Naive thymus-derived CD8-positive, alpha-beta T cell (primary cell): ENCODE measurements around the gene LRRC4B. TPM values are rescaled to one million over a fixed set of nuclear protein-coding genes. Genes with fewer than 3 reads are reported as not detected.
"Not testable (repeated sequence)": the region's sequence is repeated elsewhere in the genome, so short reads cannot be mapped to it uniquely, and the experiment has no call there.

Experiments used
- ATAC-seq, 2 donors: fragments of 150-1000 bp; cut with Tn5 transposase in 1 of 2; sonication (Bioruptor Pico), chemical (Tn5 transposase) in 1 of 2; 1 replicate in 1 of 2; 2 replicates in 1 of 2; pipeline ENCODE4 v1.10.0; 2021; ENCODE audit warnings: mild to moderate bottlenecking in 2 of 2, moderate library complexity in 2 of 2
- POLR2A ChIA-PET: fragments of 350-600 bp; sonication (Branson Sonifier 250); formaldehyde crosslinking; loops from one replicate; lab custom pipeline; 2021; ENCODE audit warnings: antibody characterized with exemption; lab: Charles Lee
- DNase-seq, 10 donors: peaks; one replicate each; pipeline versions ENCODE4 v3.0.0 to v3.0.0-alpha.2; 2020 to 2022
- H3K27ac Mint-ChIP-seq, 10 donors: one replicate each; pipeline ENCODE4 v1.8.0; 2020 to 2022; ENCODE audit warnings: mild to moderate bottlenecking in 10 of 10, mixed read lengths in 10 of 10, moderate library complexity in 4 of 10, inconsistent platforms in 1 of 10
- H3K27me3 Mint-ChIP-seq, 5 donors: one replicate each; pipeline ENCODE4 v1.8.0; 2021 to 2022; ENCODE audit warnings: mixed read lengths in 5 of 5
- H3K36me3 Mint-ChIP-seq, 3 donors: one replicate each; pipeline ENCODE4 v1.8.0; 2020 to 2022; ENCODE audit warnings: mixed read lengths in 3 of 3, mild to moderate bottlenecking in 2 of 3, inconsistent platforms in 1 of 3
- H3K4me1 Mint-ChIP-seq, 4 donors: one replicate each; pipeline ENCODE4 v1.8.0; 2021 to 2022; ENCODE audit warnings: mixed read lengths in 4 of 4
- H3K4me3 Mint-ChIP-seq, 10 donors: one replicate each; pipeline ENCODE4 v1.8.0; 2020 to 2022; ENCODE audit warnings: mild to moderate bottlenecking in 10 of 10, mixed read lengths in 10 of 10, moderate library complexity in 6 of 10, inconsistent platforms in 1 of 10
- H3K9me3 Mint-ChIP-seq, 9 donors: one replicate each; pipeline ENCODE4 v1.8.0; 2020 to 2022; ENCODE audit warnings: mixed read lengths in 9 of 9, mild to moderate bottlenecking in 3 of 9, inconsistent platforms in 1 of 9, moderate library complexity in 1 of 9
- polyA plus RNA-seq, 3 donors: library from polyadenylated mRNA; unstranded; fragments of 300-500 nt; fragmentation: Illumina TruSeq; gene quantifications; one replicate each; pipeline ENCODE4 v1.2.3, GENCODE V29; 2021
- total RNA-seq, 8 experiments: library from RNA in 2 of 8; stranded (reverse) in 2 of 8; gene quantifications; one replicate each; pipeline ENCODE4 v1.2.3 and lab custom pipeline; 2021 to 2026

Gene LRRC4B
- total and polyA plus RNA-seq, 5 experiments from 2014 or later, result not detected

DNA sequence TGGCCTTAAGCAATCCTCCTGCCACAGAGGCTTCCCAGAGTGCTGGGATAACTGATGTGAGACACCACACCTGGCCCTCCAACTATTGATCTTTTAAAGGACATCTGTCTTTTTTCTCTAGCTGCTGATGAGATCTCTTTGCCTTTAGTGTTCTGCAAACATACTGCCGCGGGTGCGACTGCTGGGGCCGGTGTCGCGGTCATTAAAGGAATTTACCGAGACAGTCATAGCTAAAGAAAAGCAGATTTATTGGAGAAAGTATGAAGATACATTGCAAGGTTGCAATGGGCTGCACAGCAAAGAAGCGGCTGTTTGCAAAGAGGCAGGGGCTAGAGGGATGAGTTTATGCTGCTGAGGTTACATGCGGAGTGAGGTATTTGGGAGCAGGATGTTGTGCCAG lies 31.2 kb upstream of the LRRC4B start:
- Mint-ChIP-seq H3K27ac (no peak overlapping the region), H3K4me3 (no peak overlapping the region), H3K4me1 (no peaks in the 10 kb centered on the region), H3K36me3 (no peaks in the 10 kb centered on the region), H3K9me3 (no peaks in the 10 kb centered on the region), H3K27me3 (peaks cover 24 to 52% (median 38%) of the 10 kb centered on the region in 5 donors)
- DNase-seq (no peak), ATAC-seq (no peak)
- POLR2A ChIA-PET, result no interaction called here

DNA sequence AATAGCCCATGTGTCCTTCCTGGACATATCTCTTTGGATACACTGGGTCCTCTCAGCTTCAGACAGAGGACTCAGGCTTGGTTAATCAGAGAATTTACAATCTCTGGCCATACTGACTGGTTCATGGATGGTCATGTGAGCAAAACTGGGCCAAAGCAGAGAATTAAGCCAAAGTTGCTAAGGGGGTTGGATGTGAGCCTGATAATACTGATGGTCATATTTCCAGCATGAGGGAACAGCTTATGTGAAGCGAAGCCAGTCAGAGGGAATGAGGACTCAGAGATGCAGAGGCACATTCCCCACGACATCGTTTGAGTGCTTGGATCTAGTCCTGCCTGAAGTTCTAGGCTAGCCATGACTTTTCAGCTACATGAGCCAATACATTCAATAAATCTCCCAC lies 22.0 kb upstream of the LRRC4B start:
- Mint-ChIP-seq H3K27ac (no peak overlapping the region), H3K36me3 (no peaks in the 10 kb centered on the region), H3K4me3 (no peak overlapping the region), H3K27me3 (peaks cover 2 to 55% (median 18%) of the 10 kb centered on the region in 5 donors), H3K4me1 (no peaks in the 10 kb centered on the region), H3K9me3 (no peaks in the 10 kb centered on the region)
- ATAC-seq (no peak), DNase-seq (no peak)
- POLR2A ChIA-PET, result no interaction called here

DNA sequence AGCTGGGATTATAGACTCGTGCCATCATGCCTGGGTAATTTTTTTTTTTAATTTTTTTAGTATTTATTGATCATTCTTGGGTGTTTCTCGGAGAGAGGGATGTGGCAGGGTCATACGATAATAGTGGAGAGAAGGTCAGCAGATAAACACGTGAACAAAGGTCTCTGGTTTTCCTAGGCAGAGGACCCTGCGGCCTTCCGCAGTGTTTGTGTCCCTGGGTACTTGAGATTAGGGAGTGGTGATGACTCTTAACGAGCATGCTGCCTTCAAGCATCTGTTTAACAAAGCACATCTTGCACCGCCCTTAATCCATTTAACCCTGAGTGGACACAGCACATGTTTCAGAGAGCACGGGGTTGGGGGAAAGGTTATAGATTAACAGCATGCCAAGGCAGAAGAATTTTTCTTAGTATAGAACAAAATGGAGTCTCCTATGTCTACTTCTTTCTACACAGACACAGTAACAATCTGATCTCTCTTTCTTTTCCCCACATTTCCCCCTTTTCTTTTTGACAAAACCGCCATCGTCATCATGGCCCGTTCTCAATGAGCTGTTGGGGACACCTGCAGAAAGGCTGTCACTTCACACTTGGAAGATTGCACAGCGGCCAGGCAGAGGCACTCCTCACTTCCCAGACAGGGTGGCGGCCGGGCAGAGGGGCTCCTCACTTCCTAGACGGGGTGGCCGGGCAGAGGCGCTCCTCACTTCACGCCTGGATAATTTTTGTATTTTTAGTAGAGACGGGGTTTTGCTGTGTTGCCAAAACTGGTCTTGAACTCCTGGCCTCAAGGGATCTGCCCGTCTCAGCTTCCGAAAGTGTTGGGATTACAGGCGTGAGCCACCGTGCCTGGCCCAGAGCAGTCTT lies 13.8 kb upstream of the LRRC4B start:
- ATAC-seq, H3K4me3 Mint-ChIP-seq, H3K9me3 Mint-ChIP-seq, H3K27ac Mint-ChIP-seq, H3K4me1 Mint-ChIP-seq, DNase-seq, H3K36me3 Mint-ChIP-seq, POLR2A ChIA-PET: not testable (repeated sequence)
- H3K27me3 Mint-ChIP-seq, result peaks cover 10 to 63% (median 33%) of the 10 kb centered on the region in 5 donors

DNA sequence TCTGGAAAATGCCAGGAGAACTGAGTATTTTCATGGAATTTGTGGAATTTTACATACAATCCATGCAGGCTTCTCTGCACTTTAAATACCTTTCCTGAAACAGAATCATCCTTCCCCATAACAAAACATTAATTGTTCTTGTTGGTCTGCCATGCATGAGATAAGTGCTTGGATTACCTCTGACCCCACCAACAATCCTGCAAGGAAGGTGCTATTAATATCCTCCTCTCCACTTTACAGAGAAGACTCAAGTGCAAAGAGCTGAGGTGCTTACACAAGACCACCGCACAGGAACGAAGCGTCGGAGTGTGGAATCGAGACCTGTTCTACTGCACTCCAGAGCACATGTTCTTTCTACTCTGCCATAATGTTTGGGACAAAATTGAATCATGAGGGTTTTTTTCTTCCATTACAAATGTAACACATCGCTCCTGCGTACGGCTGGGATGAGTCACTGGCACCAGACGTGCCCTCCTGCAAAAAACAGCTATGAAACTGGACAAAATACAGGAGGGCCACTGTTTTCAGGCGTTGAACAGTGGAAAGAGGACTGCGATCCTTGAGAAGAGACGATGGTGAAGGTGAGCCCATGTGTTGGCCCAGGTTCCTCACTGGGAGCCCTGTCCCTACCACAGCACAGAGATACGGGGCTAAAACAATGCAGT lies 12.9 kb upstream of the LRRC4B start:
- Mint-ChIP-seq H3K27me3 (peaks cover 10 to 54% (median 33%) of the 10 kb centered on the region in 5 donors), H3K9me3 (peaks cover 0 to 4% (median 0%) of the 10 kb centered on the region in 9 donors), H3K27ac (no peak overlapping the region), H3K4me3 (no peak overlapping the region), H3K4me1 (no peaks in the 10 kb centered on the region), H3K36me3 (peaks cover 0 to 3% (median 0%) of the 10 kb centered on the region in 3 donors)
- DNase-seq (no peak), ATAC-seq (no peak)
- POLR2A ChIA-PET, result no interaction called here

DNA sequence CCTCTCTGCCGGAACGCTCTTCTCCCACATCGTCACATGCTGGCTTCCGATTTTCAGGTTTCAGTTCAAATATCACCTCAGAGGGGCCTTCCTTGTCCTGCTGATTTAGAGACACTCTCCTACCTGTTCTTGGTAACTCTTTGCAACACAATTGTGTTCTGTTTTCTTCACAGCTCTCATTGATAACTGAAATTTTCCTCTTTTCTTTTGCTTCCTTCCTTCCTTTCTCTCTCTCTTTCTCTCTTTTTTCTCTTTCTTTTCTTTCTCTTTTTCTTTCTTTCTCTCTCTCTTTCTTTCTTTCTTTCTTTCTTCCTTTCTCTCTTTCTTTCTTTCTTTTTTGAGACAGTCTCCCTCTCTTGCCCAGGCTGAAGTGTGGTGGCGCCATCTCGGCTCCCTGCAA lies 12.0 kb upstream of the LRRC4B start:
- H3K4me1 Mint-ChIP-seq, result no peaks in the 10 kb centered on the region
- POLR2A ChIA-PET, result no interaction called here
- H3K9me3 Mint-ChIP-seq, result peaks cover 0 to 4% (median 0%) of the 10 kb centered on the region in 9 donors
- H3K27ac Mint-ChIP-seq, result no peak overlapping the region
- ATAC-seq (no peak), DNase-seq (no peak)
- H3K36me3 Mint-ChIP-seq, result peaks cover 0 to 3% (median 0%) of the 10 kb centered on the region in 3 donors
- H3K4me3 Mint-ChIP-seq, result no peak overlapping the region
- H3K27me3 Mint-ChIP-seq, result peaks cover 10 to 53% (median 33%) of the 10 kb centered on the region in 5 donors

DNA sequence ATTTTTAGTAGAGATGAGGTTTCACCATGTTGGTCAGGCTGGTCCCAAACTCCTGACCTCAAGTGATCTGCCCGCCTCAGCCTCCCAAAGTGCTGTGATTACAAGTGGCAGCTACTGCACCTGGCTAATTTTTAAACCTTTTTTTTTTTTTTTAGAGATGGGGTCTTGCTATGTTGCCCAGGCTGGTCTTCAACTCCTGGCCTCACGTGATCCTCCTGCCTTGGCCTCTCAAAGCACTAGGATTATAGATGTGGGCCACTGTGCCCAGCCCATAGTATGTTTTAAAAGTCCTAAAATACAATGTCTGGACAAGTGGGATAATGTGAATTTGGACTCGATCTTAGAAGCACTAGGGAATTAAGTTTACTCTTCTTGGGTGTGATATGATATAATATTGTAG lies 8.5 kb upstream of the LRRC4B start:
- DNase-seq, H3K4me3 Mint-ChIP-seq, H3K36me3 Mint-ChIP-seq, H3K9me3 Mint-ChIP-seq, H3K4me1 Mint-ChIP-seq, H3K27ac Mint-ChIP-seq, ATAC-seq: not testable (repeated sequence)
- H3K27me3 Mint-ChIP-seq, result peaks cover 7 to 50% (median 34%) of the 10 kb centered on the region in 5 donors
- POLR2A ChIA-PET, result interaction anchor here (0.5 kb wide), 1 partner anchor 11 kb away, joined by 6 read pairs; no protein-coding TSS in a partner anchor

DNA sequence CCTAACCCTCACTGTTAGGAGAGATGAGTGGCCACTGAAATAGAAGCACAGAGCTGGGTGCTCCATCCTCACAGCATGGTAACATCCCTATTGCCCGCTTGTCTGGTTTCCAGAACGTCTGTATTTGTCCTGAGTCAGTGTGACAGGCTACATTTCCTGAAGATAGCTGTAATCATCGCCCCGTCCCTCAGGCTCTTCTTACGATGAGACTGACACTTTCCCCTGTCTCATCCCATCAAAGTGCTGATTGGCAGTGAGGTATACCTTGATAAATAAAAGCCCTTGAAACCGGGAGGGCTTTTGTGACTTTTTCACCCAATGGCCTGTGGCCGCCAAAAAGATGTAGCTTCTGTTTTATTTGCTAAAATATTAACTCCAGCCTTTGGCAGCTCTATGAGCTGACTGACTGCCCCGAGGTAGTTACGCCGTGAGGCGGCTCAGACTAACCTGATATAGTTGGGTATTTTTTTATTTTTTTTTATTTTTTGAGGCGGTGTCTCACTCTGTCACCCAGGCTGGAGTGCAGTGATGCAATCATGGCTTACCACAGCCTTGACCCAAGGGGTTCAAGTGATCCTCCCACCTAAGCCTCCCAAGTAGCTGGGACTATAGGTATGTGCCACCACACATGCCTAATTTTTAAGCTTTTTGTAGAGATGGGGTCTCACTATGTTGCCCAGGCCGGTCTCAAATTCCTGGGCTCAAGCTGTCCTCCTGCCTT lies 5.7 kb upstream of the LRRC4B start:
- no peak overlapping the region for H3K4me3 Mint-ChIP-seq
- peaks cover 11 to 55% (median 39%) of the 10 kb centered on the region in 5 donors for H3K27me3 Mint-ChIP-seq
- ATAC-seq (no peak), DNase-seq (no peak)
- no peaks in the 10 kb centered on the region for H3K4me1 Mint-ChIP-seq
- POLR2A ChIA-PET, result no interaction called here
- H3K9me3 Mint-ChIP-seq, result no peaks in the 10 kb centered on the region
- no peaks in the 10 kb centered on the region for H3K36me3 Mint-ChIP-seq
- no peak overlapping the region for H3K27ac Mint-ChIP-seq

DNA sequence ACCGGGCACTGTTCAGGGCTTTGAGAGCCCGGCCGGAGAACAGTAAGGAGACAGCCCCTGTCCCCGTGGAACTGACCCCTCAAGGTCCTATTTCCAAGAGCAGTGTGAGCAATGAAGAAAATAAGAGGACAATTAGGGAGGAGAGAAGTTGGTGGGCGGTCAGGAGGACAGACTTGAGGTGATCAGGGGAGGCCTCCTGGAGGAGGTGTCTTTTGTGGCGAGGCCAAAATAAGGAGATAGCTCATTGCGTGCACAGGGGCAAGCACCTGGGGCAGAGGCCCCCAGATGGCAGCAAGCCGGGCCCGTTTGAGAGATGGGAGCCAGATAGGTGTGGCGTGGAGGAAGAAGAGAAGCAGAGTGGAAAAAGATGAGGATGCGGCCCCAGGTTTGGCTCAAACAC lies 2.8 kb upstream of the LRRC4B start:
- DNase-seq (no peak), ATAC-seq (no peak)
- peaks cover 11 to 53% (median 35%) of the 10 kb centered on the region in 5 donors for H3K27me3 Mint-ChIP-seq
- peaks cover 0 to 2% (median 0%) of the 10 kb centered on the region in 3 donors for H3K36me3 Mint-ChIP-seq
- POLR2A ChIA-PET, result no interaction called here
- H3K9me3 Mint-ChIP-seq, result no peaks in the 10 kb centered on the region
- H3K4me1 Mint-ChIP-seq, result peaks cover 6 to 12% (median 7%) of the 10 kb centered on the region in 4 donors
- H3K4me3 Mint-ChIP-seq, result no peak overlapping the region
- peak overlapping the region in 3 of 10 donors; percentile 46 to 79 (median 68) for H3K27ac Mint-ChIP-seq

DNA sequence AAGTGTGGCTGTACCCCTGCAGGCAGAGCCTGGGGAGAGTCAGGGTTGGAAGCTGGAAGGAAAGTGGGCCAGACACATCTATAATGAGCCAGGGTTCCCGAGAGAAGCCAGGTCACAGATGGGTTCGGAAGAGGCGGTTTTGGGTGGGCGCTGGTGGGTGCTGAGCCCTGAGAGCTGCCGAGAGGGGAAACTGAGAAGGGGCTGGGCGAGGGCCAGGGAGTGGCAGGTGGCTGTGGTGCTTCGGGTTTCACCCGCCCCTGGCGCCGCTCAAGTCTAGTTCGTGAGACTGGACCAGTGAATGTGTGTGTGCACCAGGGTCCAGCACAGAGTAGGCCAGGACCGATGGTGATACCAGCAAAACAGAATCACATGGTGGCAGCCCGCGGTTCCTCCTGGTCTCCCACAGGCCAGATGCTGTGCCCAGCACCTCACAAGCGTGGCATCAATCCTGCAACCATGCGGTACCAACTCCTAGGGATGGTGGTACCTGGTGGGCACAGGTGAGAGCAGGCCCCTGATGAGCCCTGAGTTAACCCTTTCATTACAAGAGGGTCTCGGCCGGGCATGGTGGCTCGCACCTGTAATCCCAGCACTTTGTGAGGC lies 1.8 kb upstream of the LRRC4B start:
- Mint-ChIP-seq H3K27ac (peak overlapping the region in 1 of 10 donors; percentile 40), H3K9me3 (no peaks in the 10 kb centered on the region), H3K36me3 (peaks cover 0 to 2% (median 0%) of the 10 kb centered on the region in 3 donors), H3K27me3 (peaks cover 18 to 61% (median 44%) of the 10 kb centered on the region in 5 donors), H3K4me3 (peak overlapping the region in 1 of 10 donors; percentile 10), H3K4me1 (peaks cover 6 to 21% (median 11%) of the 10 kb centered on the region in 4 donors)
- ATAC-seq (no peak), DNase-seq (no peak)
- POLR2A ChIA-PET, result no interaction called here

DNA sequence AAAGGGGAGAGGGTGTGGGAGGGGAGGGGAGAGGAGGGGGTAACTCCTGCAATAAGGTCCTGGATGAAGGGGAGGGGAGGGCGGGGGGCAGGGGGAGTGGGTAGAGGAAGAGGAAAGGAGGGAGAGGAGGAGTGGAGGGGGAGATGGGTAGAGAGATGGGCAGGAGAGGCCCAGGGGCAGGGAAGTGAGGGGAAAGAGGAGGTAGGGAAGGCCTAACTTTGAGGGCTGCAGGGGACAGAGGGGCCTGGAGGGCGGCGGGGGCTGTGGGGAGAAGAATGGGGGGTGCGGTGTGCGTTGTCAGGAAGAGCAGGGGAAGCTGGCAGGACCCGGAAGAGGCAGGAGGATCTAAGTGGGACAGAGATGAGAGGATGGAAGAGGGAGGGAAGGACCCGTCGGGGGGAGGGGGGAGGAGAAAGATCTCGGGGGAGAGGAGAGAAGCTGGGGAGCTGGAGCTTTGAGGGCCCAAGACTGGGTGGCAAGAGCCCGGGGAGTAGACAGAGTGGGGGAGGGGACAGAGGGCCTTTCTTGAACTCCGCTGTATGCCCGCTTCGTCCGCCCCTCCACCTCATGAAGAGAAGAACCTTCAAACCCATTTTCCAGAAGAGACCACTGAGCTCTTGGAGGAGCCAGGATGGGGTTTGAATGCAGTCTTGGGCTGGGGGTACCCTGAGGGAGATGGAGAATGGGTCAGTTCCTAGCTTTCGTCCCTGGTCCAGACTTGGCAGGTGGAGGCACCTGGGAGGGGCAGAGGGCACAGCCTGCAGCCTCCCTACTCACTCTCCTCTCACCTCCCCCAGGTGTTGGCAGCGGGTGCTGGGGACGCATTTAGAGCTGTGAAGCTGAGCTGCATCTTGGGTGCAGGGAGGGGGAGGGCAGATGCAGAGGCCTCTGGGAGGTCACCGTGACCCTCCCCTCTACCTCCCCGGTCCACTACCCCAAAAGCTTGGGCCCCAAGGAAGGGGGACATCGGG lies 778 bp upstream of the LRRC4B start:
- POLR2A ChIA-PET, result no interaction called here
- H3K9me3 Mint-ChIP-seq, result no peaks in the 10 kb centered on the region
- ATAC-seq (no peak), DNase-seq (no peak)
- H3K27ac Mint-ChIP-seq, result no peak overlapping the region
- peaks cover 6 to 21% (median 13%) of the 10 kb centered on the region in 4 donors for H3K4me1 Mint-ChIP-seq
- peaks cover 25 to 69% (median 45%) of the 10 kb centered on the region in 5 donors for H3K27me3 Mint-ChIP-seq
- peaks cover 0 to 2% (median 0%) of the 10 kb centered on the region in 3 donors for H3K36me3 Mint-ChIP-seq
- H3K4me3 Mint-ChIP-seq, result peak overlapping the region in 3 of 10 donors; percentile 6 to 39 (median 20)

DNA sequence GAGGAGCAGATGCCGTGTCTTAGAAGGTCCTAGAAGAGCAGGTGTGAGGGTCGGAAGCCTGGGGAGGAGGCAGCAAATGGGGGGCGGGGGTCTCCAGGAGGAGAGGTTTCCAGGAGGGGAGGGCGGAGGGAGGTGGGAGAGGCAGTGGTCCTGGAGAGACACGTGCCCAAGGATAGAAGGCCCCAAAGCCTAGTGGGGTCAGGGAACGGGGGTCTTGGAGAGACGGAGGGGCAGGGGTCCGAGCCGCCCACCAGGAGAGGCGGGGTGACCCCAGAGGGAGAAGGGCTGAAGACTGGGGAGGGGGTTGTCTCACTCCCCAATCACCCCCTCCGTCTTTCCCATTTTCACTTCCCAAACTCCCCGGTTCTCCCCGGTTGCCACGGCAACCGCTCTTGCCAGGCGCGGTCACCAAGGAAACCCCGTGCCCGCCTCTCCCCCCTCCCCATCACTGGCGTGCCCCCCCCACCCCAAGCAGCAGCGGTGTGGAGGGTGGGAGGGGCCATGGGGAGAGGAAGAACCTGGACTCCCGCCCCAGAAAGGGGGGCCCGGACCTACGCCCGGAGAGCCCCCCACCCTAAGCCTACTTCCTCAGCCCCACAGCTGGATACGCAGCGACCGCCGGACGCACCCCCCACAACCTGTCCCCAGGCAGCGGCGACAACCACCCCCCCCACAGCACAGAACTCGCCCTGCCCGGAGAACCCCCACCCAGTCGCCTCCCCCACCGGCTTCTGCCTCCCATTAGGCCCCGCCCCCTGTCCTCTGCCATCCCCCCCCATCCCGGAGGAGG lies 988 bp downstream of the LRRC4B start:
- ATAC-seq (no peak), DNase-seq (no peak)

More for the DNA sequence above, 988 bp downstream of the LRRC4B start:
- peaks cover 30 to 78% (median 62%) of the 10 kb centered on the region in 5 donors for H3K27me3 Mint-ChIP-seq
- POLR2A ChIA-PET, result no interaction called here
- H3K36me3 Mint-ChIP-seq, result peaks cover 0 to 2% (median 0%) of the 10 kb centered on the region in 3 donors
- H3K9me3 Mint-ChIP-seq, result peaks cover 0 to 2% (median 0%) of the 10 kb centered on the region in 9 donors
- H3K27ac Mint-ChIP-seq, result no peak overlapping the region
- H3K4me1 Mint-ChIP-seq, result peaks cover 6 to 21% (median 13%) of the 10 kb centered on the region in 4 donors
- H3K4me3 Mint-ChIP-seq, result peak overlapping the region in 4 of 10 donors; percentile 18 to 74 (median 55)
